Activated B cell treated with CpG ODN at 0.5 μM for 24 hours (primary cell): ENCODE measurements around the gene ZSCAN30. TPM values are rescaled to one million over a fixed set of nuclear protein-coding genes. Genes with fewer than 3 reads are reported as not detected.

ENCODE experiments used
- ATAC-seq: fragments of 200-7000 bp; cut with Tn5 transposase; one replicate; pipeline ENCODE4 v1.10.0; 2021; ENCODE audit warnings: low read depth, mild to moderate bottlenecking, moderate library complexity
- CTCF ChIA-PET: fragments of 350-600 bp; sonication (Branson Sonifier 250); formaldehyde crosslinking; loops from one replicate; lab custom pipeline; 2021; ENCODE audit warnings: antibody characterized with exemption; lab: Charles Lee
- POLR2A ChIA-PET: fragments of 350-600 bp; sonication (Branson Sonifier 250); formaldehyde crosslinking; loops from one replicate; lab custom pipeline; 2021; ENCODE audit warnings: antibody characterized with exemption; lab: Charles Lee
- DNase-seq: peaks from one replicate; pipeline ENCODE4 v3.0.0; 2022
- H3K27ac Mint-ChIP-seq: one replicate; pipeline ENCODE4 v1.8.0; 2020; ENCODE audit warnings: mixed read lengths
- H3K27me3 Mint-ChIP-seq: one replicate; pipeline ENCODE4 v1.8.0; 2021; ENCODE audit warnings: mixed read lengths
- H3K36me3 Mint-ChIP-seq: one replicate; pipeline ENCODE4 v1.8.0; 2021; ENCODE audit warnings: low read depth, mixed read lengths
- H3K4me1 Mint-ChIP-seq: one replicate; pipeline ENCODE4 v1.8.0; 2021; ENCODE audit warnings: mixed read lengths
- H3K4me3 Mint-ChIP-seq: one replicate; pipeline ENCODE4 v1.8.0; 2020; ENCODE audit warnings: mild to moderate bottlenecking, mixed read lengths
- H3K9me3 Mint-ChIP-seq: one replicate; pipeline ENCODE4 v1.8.0; 2020; ENCODE audit warnings: mixed read lengths
- CTCF ChIP-seq: fragments of 200-600 bp; IDR thresholded peaks from one replicate; pipeline ENCODE4 v1.8.0; 2022; ENCODE audit warnings: antibody characterized with exemption, mild to moderate bottlenecking
- intact Hi-C: fragments of 100-400 bp; cut with micrococcal nuclease; formaldehyde crosslinking; loops from one replicate; pipeline ENCODE4 v1.15.1; 2024
- total RNA-seq: library from RNA; stranded (reverse); gene quantifications from 2 replicates; pipeline ENCODE4 v1.2.3, GENCODE V29; 2022

The ZSCAN30 gene
- total RNA-seq, 1 donor from 2014 or later: 23.8 TPM

GRCh38 chr18:35256947-35257346 is 33.1 kb downstream of the ZSCAN30 start:
- ChIA-PET CTCF (no interaction called here), POLR2A (interaction anchor here (1.7 kb wide), 1 partner anchor 11 kb away, joined by 3 read pairs; no protein-coding TSS in a partner anchor)
- DNase-seq: no peak
- Mint-ChIP-seq H3K4me1 (no peaks in the 10 kb centered on the region), H3K4me3 (no peak overlapping the region), H3K36me3 (peaks cover 76% of the 10 kb centered on the region), H3K9me3 (peaks cover 15% of the 10 kb centered on the region), H3K27ac (no peak overlapping the region), H3K27me3 (no peaks in the 10 kb centered on the region)
- no peak for ATAC-seq
- intact Hi-C loops: no loop called here
- TF ChIP-seq CTCF: no peak

GRCh38 chr18:35253655-35254287 is 36.3 kb downstream of the ZSCAN30 start:
- peaks cover 5% of the 10 kb centered on the region for H3K4me1 Mint-ChIP-seq
- intact Hi-C loops: no loop called here
- CTCF ChIA-PET: interaction anchor here (1.7 kb wide), 1 partner anchor 8 kb away, joined by 3 read pairs; no protein-coding TSS in a partner anchor
- DNase-seq: no peak
- POLR2A ChIA-PET: interaction anchor here (1.3 to 1.5 kb wide), 2 partner anchors 11 to 13 kb away, joined by 3 to 4 read pairs; partner anchors contain the start of gene ZNF397
- no peak for TF ChIP-seq CTCF
- no peaks in the 10 kb centered on the region for H3K27me3 Mint-ChIP-seq
- H3K27ac Mint-ChIP-seq: no peak overlapping the region
- H3K4me3 Mint-ChIP-seq: no peak overlapping the region
- peaks cover 78% of the 10 kb centered on the region for H3K36me3 Mint-ChIP-seq
- peaks cover 15% of the 10 kb centered on the region for H3K9me3 Mint-ChIP-seq
- no peak for ATAC-seq

GRCh38 chr18:35252466-35252865 is 37.6 kb downstream of the ZSCAN30 start:
- no peak for TF ChIP-seq CTCF
- H3K9me3 Mint-ChIP-seq: peaks cover 15% of the 10 kb centered on the region
- no peak for ATAC-seq
- peaks cover 17% of the 10 kb centered on the region for H3K4me1 Mint-ChIP-seq
- H3K27ac Mint-ChIP-seq: no peak overlapping the region
- H3K4me3 Mint-ChIP-seq: no peak overlapping the region
- peaks cover 80% of the 10 kb centered on the region for H3K36me3 Mint-ChIP-seq
- no peak for DNase-seq
- intact Hi-C loops: no loop called here
- H3K27me3 Mint-ChIP-seq: no peaks in the 10 kb centered on the region
- POLR2A ChIA-PET: no interaction called here
- CTCF ChIA-PET: no interaction called here

GRCh38 chr18:35248429-35248828 is 41.6 kb downstream of the ZSCAN30 start:
- DNase-seq (no peak), ATAC-seq (no peak)
- peaks cover 90% of the 10 kb centered on the region for H3K36me3 Mint-ChIP-seq
- peak overlapping the region; percentile 60 for H3K4me3 Mint-ChIP-seq
- ChIA-PET CTCF (interaction anchor here (1.0 to 2.1 kb wide), 2 partner anchors 19 to 159 kb away, joined by 3 to 6 read pairs; no protein-coding TSS in a partner anchor), POLR2A (interaction anchor here (1.8 kb wide), 1 partner anchor 18 kb away, joined by 8 read pairs; no protein-coding TSS in a partner anchor)
- peaks cover 41% of the 10 kb centered on the region for H3K4me1 Mint-ChIP-seq
- no peak for TF ChIP-seq CTCF
- intact Hi-C loops: loop anchor here (1.0 to 2.0 kb wide), 2 partner anchors 19 to 42 kb away; partner anchors contain the start of gene ZSCAN30
- H3K9me3 Mint-ChIP-seq: peaks cover 30% of the 10 kb centered on the region
- peak overlapping the region; percentile 90 for H3K27ac Mint-ChIP-seq
- H3K27me3 Mint-ChIP-seq: no peaks in the 10 kb centered on the region
